ENCODE results near the gene EP400. TPM values are rescaled to one million over a fixed set of nuclear protein-coding genes. Genes with fewer than 3 reads are reported as not detected.

EP400 gene
- polyA plus RNA-seq, 1 donor (not counting 4 experiments of a cell fraction or from before 2014, with no cell fraction given), result 4.1 TPM

DNA sequence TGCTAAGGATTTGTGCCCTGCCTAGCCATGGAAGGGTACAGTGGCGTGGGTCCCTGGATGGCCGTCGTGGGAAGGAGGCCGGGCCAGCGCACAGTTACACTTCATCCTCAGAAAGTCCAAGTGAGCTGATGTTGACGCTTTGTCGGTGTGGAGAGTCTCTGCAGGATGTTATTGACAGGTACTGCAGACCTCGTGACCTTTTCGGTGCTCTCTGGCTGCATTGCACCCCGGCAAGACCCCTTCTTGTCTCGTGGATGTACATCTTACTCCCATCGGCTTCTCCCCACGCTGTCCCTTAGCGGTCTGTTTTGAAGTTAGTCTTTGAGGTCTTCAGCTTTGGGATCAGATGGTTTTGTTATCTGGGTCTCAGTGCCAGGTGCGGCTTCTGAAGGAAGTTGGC is 78.4 kb downstream of the EP400 start:
- H3K27me3 ChIP-seq (ENCODE audit: control insufficient read depth, extremely low read depth, insufficient read depth, low read length), result no peaks in the 10 kb centered on the region
- no peak overlapping the region for H3K4me2 ChIP-seq (ENCODE audit: control insufficient read depth, extremely low read depth, insufficient read depth, low read depth, low read length)
- no peak overlapping the region for H2AFZ ChIP-seq (ENCODE audit: control insufficient read depth, low read length)
- dilution Hi-C loops (cut with MboI; ENCODE audit: extremely low pct_ligation_motif_present, low sequenced_read_pairs), result no loop called here
- no peak for DNase-seq (ENCODE audit: low read depth, low spot score)
- no peaks in the 10 kb centered on the region for H4K20me1 ChIP-seq (ENCODE audit: control insufficient read depth, extremely low read depth, insufficient read depth, low read length)
- H3K9me3 ChIP-seq (ENCODE audit: control insufficient read depth, low read depth, low read length), result no peaks in the 10 kb centered on the region
- FAIRE-seq, result no peak
- H3K79me2 ChIP-seq (ENCODE audit: control insufficient read depth, insufficient read depth, low read length), result no peaks in the 10 kb centered on the region
- H3K27ac ChIP-seq (ENCODE audit: control insufficient read depth, insufficient read depth, low read length), result no peak overlapping the region
- H3K9ac ChIP-seq (ENCODE audit: control insufficient read depth, extremely low read depth, insufficient read depth, low read length), result no peak overlapping the region
- H3K36me3 ChIP-seq (ENCODE audit: control insufficient read depth in 2 of 2, extremely low read depth in 1 of 2, insufficient read depth in 2 of 2, low read length in 2 of 2), result peaks cover 25 to 27% of the 10 kb centered on the region in 2 experiments
- no peak overlapping the region for H3K4me3 ChIP-seq (ENCODE audit: control insufficient read depth in 2 of 3, extremely low read depth in 1 of 3, insufficient read depth in 2 of 3, low read depth in 1 of 3, low read length in 3 of 3)
- no peaks in the 10 kb centered on the region for H3K4me1 ChIP-seq (ENCODE audit: control insufficient read depth, extremely low read depth, insufficient read depth, low read length)
- no peaks in the 10 kb centered on the region for H3K9me1 ChIP-seq (ENCODE audit: control insufficient read depth, extremely low read depth, insufficient read depth, low read length)
- TF ChIP-seq, protein P1, sequence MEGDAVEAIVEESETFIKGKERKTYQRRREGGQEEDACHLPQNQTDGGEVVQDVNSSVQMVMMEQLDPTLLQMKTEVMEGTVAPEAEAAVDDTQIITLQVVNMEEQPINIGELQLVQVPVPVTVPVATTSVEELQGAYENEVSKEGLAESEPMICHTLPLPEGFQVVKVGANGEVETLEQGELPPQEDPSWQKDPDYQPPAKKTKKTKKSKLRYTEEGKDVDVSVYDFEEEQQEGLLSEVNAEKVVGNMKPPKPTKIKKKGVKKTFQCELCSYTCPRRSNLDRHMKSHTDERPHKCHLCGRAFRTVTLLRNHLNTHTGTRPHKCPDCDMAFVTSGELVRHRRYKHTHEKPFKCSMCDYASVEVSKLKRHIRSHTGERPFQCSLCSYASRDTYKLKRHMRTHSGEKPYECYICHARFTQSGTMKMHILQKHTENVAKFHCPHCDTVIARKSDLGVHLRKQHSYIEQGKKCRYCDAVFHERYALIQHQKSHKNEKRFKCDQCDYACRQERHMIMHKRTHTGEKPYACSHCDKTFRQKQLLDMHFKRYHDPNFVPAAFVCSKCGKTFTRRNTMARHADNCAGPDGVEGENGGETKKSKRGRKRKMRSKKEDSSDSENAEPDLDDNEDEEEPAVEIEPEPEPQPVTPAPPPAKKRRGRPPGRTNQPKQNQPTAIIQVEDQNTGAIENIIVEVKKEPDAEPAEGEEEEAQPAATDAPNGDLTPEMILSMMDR (optimal IDR thresholded peaks at IDR 0.05 in 1 of 3, IDR thresholded peaks at IDR 0.05 in 1 of 3, conservative IDR thresholded peaks at IDR 0.05 in 1 of 3; ENCODE audit: extremely low read depth in 1 of 3, insufficient read depth in 2 of 3, low read length in 3 of 3), result no peak
- TF ChIP-seq EZH2 (IDR thresholded peaks at IDR 0.05; ENCODE audit: low read length), result no peak

DNA sequence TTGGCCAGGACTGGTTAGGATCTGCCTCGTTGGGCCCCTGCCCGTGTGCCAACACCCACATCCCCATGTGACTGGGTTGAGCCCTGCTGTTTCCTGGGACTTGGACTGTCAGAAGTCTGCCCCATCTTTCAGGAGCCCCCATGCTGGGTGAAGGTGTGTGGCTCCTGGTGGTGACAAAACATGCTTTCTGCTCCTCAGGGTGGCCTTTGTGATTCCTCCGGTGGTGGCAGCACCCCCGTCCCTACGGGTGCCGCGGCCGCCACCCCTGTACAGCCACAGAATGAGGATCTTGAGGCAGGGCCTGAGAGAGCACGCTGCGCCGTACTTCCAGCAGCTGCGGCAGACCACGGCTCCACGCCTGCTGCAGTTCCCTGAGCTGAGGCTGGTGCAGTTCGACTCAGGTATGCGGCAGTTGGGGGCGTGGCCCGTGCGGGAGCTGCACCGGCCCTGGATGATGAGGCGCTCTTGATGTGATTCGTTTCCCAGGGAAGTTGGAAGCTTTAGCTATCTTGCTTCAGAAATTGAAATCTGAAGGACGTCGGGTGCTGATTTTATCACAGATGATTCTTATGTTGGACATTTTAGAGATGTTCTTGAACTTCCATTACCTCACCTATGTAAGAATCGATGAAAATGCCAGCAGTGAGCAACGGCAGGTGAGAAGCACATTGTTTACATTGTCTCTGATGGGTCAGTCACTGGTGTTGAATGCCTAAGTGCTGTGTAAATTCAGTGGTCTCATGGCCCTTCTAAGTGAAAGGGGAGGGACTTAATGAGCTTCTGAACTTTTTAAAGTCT is 80.0 kb downstream of the EP400 start:
- H2AFZ ChIP-seq (ENCODE audit: control insufficient read depth, low read length), result no peak overlapping the region
- DNase-seq (ENCODE audit: low read depth, low spot score) (no peak), FAIRE-seq (no peak)
- dilution Hi-C loops (cut with MboI; ENCODE audit: extremely low pct_ligation_motif_present, low sequenced_read_pairs), result no loop called here
- no peak overlapping the region for H3K4me3 ChIP-seq (ENCODE audit: control insufficient read depth in 2 of 3, extremely low read depth in 1 of 3, insufficient read depth in 2 of 3, low read depth in 1 of 3, low read length in 3 of 3)
- H4K20me1 ChIP-seq (ENCODE audit: control insufficient read depth, extremely low read depth, insufficient read depth, low read length), result no peaks in the 10 kb centered on the region
- peaks cover 23 to 24% of the 10 kb centered on the region in 2 experiments for H3K36me3 ChIP-seq (ENCODE audit: control insufficient read depth in 2 of 2, extremely low read depth in 1 of 2, insufficient read depth in 2 of 2, low read length in 2 of 2)
- no peaks in the 10 kb centered on the region for H3K9me3 ChIP-seq (ENCODE audit: control insufficient read depth, low read depth, low read length)
- no peaks in the 10 kb centered on the region for H3K9me1 ChIP-seq (ENCODE audit: control insufficient read depth, extremely low read depth, insufficient read depth, low read length)
- H3K27me3 ChIP-seq (ENCODE audit: control insufficient read depth, extremely low read depth, insufficient read depth, low read length), result no peaks in the 10 kb centered on the region
- no peak overlapping the region for H3K9ac ChIP-seq (ENCODE audit: control insufficient read depth, extremely low read depth, insufficient read depth, low read length)
- H3K27ac ChIP-seq (ENCODE audit: control insufficient read depth, insufficient read depth, low read length), result no peak overlapping the region
- TF ChIP-seq, protein P1 (optimal IDR thresholded peaks at IDR 0.05 in 1 of 3, IDR thresholded peaks at IDR 0.05 in 1 of 3, conservative IDR thresholded peaks at IDR 0.05 in 1 of 3; ENCODE audit: extremely low read depth in 1 of 3, insufficient read depth in 2 of 3, low read length in 3 of 3), result no peak
- no peak for TF ChIP-seq EZH2 (IDR thresholded peaks at IDR 0.05; ENCODE audit: low read length)
- no peaks in the 10 kb centered on the region for H3K4me1 ChIP-seq (ENCODE audit: control insufficient read depth, extremely low read depth, insufficient read depth, low read length)
- no peaks in the 10 kb centered on the region for H3K79me2 ChIP-seq (ENCODE audit: control insufficient read depth, insufficient read depth, low read length)
- H3K4me2 ChIP-seq (ENCODE audit: control insufficient read depth, extremely low read depth, insufficient read depth, low read depth, low read length), result no peak overlapping the region
